HG03060 (cell line): ENCODE results near the gene ILDR1.
A peak's percentile ranks its signal among the peaks of the same experiment; 100 is the strongest.

Experiments used
- ATAC-seq: cut with Tn5 transposase; IDR thresholded peaks from one replicate; pipeline ENCODE4 v1.9.1; 2021; ENCODE audit warnings: low read depth, moderate number of reproducible peaks; ENCODE audit not compliant: unreplicated experiment

ILDR1 gene

GRCh38 chr3:122021037-122021436, 1.0 kb downstream of the ILDR1 start:
- ATAC-seq, result no peak

- no peak for ATAC-seq
Measured at GRCh38 chr3:122019493-122019892, 2.6 kb downstream of the ILDR1 start.

- ATAC-seq, result peak; percentile 93
Measured at GRCh38 chr3:122014741-122015140, 7.3 kb downstream of the ILDR1 start.

- no peak for ATAC-seq
Measured at GRCh38 chr3:122013448-122013925, 8.6 kb downstream of the ILDR1 start.

GRCh38 chr3:122012821-122013220, 9.2 kb downstream of the ILDR1 start:
- ATAC-seq, result no peak

GRCh38 chr3:122011396-122011795, 10.7 kb downstream of the ILDR1 start:
- no peak for ATAC-seq

- no peak for ATAC-seq
Measured at GRCh38 chr3:122010506-122010905, 11.5 kb downstream of the ILDR1 start.

- ATAC-seq, result no peak
Measured at GRCh38 chr3:122008166-122008565, 13.9 kb downstream of the ILDR1 start.

GRCh38 chr3:122006267-122006666, 15.8 kb downstream of the ILDR1 start:
- no peak for ATAC-seq

GRCh38 chr3:122004991-122005565, 17.0 kb downstream of the ILDR1 start:
- no peak for ATAC-seq

GRCh38 chr3:122004107-122004506, 17.9 kb downstream of the ILDR1 start:
- ATAC-seq, result no peak

GRCh38 chr3:122003606-122004005, 18.4 kb downstream of the ILDR1 start:
- no peak for ATAC-seq

- ATAC-seq, result no peak
Measured at GRCh38 chr3:122003112-122003511, 18.9 kb downstream of the ILDR1 start.

GRCh38 chr3:122002611-122003010, 19.4 kb downstream of the ILDR1 start:
- no peak for ATAC-seq

- no peak for ATAC-seq
Measured at GRCh38 chr3:122001892-122002291, 20.2 kb downstream of the ILDR1 start.

- no peak for ATAC-seq
Measured at GRCh38 chr3:122000936-122001605, 21.0 kb downstream of the ILDR1 start.

- no peak for ATAC-seq
Measured at GRCh38 chr3:121999931-122000330, 22.1 kb downstream of the ILDR1 start.

GRCh38 chr3:121998611-121999473, 23.2 kb downstream of the ILDR1 start:
- ATAC-seq, result no peak

GRCh38 chr3:121998030-121998580, 23.9 kb downstream of the ILDR1 start:
- ATAC-seq, result no peak

GRCh38 chr3:121997372-121997771, 24.7 kb downstream of the ILDR1 start:
- ATAC-seq, result no peak

- ATAC-seq, result no peak
Measured at GRCh38 chr3:121996441-121996840, 25.6 kb downstream of the ILDR1 start.
